ENCODE data around the gene RPS3.

RPS3 gene

GRCh38 chr11:75384438-75385080 is 14.8 kb upstream of the RPS3 start (continued):
- TF ChIP-seq ZSCAN4 (tag by site-specific recombination; IDR thresholded peaks at IDR 0.05) (no peak), ZNF292 (tag by site-specific recombination; IDR thresholded peaks at IDR 0.05; ENCODE audit: borderline replicate concordance, low read depth) (no peak), ZNF555 (tag by site-specific recombination; conservative IDR thresholded peaks at IDR 0.05) (no peak), ZBTB11 (tag by site-specific recombination; conservative IDR thresholded peaks at IDR 0.05; ENCODE audit: low read depth) (no peak), ZBTB6 (tag by site-specific recombination; IDR thresholded peaks at IDR 0.05) (no peak), SCRT2 (tag by site-specific recombination; IDR thresholded peaks at IDR 0.05) (no peak), FEZF1 (tag by site-specific recombination; IDR thresholded peaks at IDR 0.05) (no peak), ZNF239 (tag by site-specific recombination; IDR thresholded peaks at IDR 0.05) (no peak), ZNF707 (tag by site-specific recombination; IDR thresholded peaks at IDR 0.05) (no peak), ZNF645 (tag by site-specific recombination; IDR thresholded peaks at IDR 0.05) (no peak), ZNF776 (tag by site-specific recombination; IDR thresholded peaks at IDR 0.05; ENCODE audit: borderline replicate concordance) (no peak), ZNF670 (tag by site-specific recombination; IDR thresholded peaks at IDR 0.05; ENCODE audit: low read depth) (no peak), ZNF571 (tag by site-specific recombination; IDR thresholded peaks at IDR 0.05) (no peak), ZNF561 (tag by site-specific recombination; IDR thresholded peaks at IDR 0.05; ENCODE audit: borderline replicate concordance) (peak; percentile 70; the same call in 1 of the 2 replicates), ZBTB17 (tag by site-specific recombination; IDR thresholded peaks at IDR 0.05) (peak; percentile 64; the same call in 1 of the 2 replicates), HOXA7 (CRISPR knock-in tag; IDR thresholded peaks at IDR 0.05; ENCODE audit: borderline replicate concordance) (no peak), ZBTB8A (tag by site-specific recombination; IDR thresholded peaks at IDR 0.05) (no peak), MZF1 (tag by site-specific recombination; IDR thresholded peaks at IDR 0.05; ENCODE audit: borderline replicate concordance) (no peak), CTCF (tag by site-specific recombination; IDR thresholded peaks at IDR 0.05) (peak; percentile 70), ZNF184 (tag by site-specific recombination; IDR thresholded peaks at IDR 0.05) (no peak; the same call in 1 of the 2 replicates), ZNF76 (tag by site-specific recombination; IDR thresholded peaks at IDR 0.05; ENCODE audit: borderline replicate concordance, low read depth) (no peak), ZNF549 (tag by site-specific recombination; IDR thresholded peaks at IDR 0.05) (no peak), KLF1 (tag by site-specific recombination; IDR thresholded peaks at IDR 0.05) (no peak), ZNF488 (tag by site-specific recombination; IDR thresholded peaks at IDR 0.05) (no peak), ZNF366 (tag by site-specific recombination; conservative IDR thresholded peaks at IDR 0.05) (no peak), GLI2 (tag by site-specific recombination; IDR thresholded peaks at IDR 0.05; ENCODE audit: borderline replicate concordance, low read depth) (no peak), ZNF148 (tag by site-specific recombination; IDR thresholded peaks at IDR 0.05; ENCODE audit: borderline replicate concordance) (no peak)

Measured in HEK293 (cell line).